GM12865 (cell line): Measurements from ENCODE around the gene LBH.

Experiments
- DNase-seq: peaks from one replicate; pipeline ENCODE4 v3.0.0; 2010; ENCODE audit warnings: low read depth
- H3K4me3 ChIP-seq: 2 replicates; pipeline ENCODE4 v1.5.1; 2011; ENCODE audit warnings: mild to moderate bottlenecking, low read depth, low read length, control low read depth
- CTCF ChIP-seq: IDR thresholded peaks from 2 replicates; pipeline ENCODE4 v1.5.1; 2011; ENCODE audit warnings: low read length, control low read depth, low read depth, inconsistent platforms; ENCODE audit not compliant: insufficient read depth; ENCODE audit errors: missing control alignments

Gene LBH

GRCh38 chr2:30221531-30221930 lies 9.8 kb upstream of the LBH start:
- DNase-seq = no peak
- no peak for TF ChIP-seq CTCF
- H3K4me3 ChIP-seq = no peak overlapping the region

- TF ChIP-seq CTCF = no peak
- no peak for DNase-seq
- H3K4me3 ChIP-seq = no peak overlapping the region
Measured at GRCh38 chr2:30222031-30222430, 9.3 kb upstream of the LBH start.

- no peak overlapping the region for H3K4me3 ChIP-seq
- no peak for TF ChIP-seq CTCF
- no peak for DNase-seq
Measured at GRCh38 chr2:30222636-30223360, 8.5 kb upstream of the LBH start.

- DNase-seq = peak; percentile 75
Measured at GRCh38 chr2:30223413-30223874, 7.9 kb upstream of the LBH start.

GRCh38 chr2:30224151-30224550 lies 7.2 kb upstream of the LBH start:
- H3K4me3 ChIP-seq = no peak overlapping the region; the same call in 1 of the 2 replicates
- DNase-seq = peak; percentile 34
- TF ChIP-seq CTCF = no peak

More at GRCh38 chr2:30223413-30223874, 7.9 kb upstream of the LBH start:
- H3K4me3 ChIP-seq = no peak overlapping the region
- no peak for TF ChIP-seq CTCF

GRCh38 chr2:30225131-30225762 lies 6.1 kb upstream of the LBH start:
- H3K4me3 ChIP-seq = peak overlapping the region; percentile 65
- DNase-seq = peak; percentile 76
- peak; percentile 3 for TF ChIP-seq CTCF
